Loucy (cell line): Measurements from ENCODE around the gene TNNC2.

Source experiments
- EZH2phosphoT487 ChIP-seq: fragments of 200-600 bp; IDR thresholded peaks from 2 replicates; pipeline ENCODE4 v1.6.1; 2018; ENCODE audit warnings: antibody characterized with exemption, mild to moderate bottlenecking, moderate library complexity, borderline replicate concordance
- TF ChIP-seq, protein P1 (sequence below): fragments of 200-600 bp; sonication (generic); conservative IDR thresholded peaks from 2 replicates; pipeline ENCODE4 v1.5.1; 2014; ENCODE audit warnings: mild to moderate bottlenecking, antibody characterized with exemption, low read length

DNA sequence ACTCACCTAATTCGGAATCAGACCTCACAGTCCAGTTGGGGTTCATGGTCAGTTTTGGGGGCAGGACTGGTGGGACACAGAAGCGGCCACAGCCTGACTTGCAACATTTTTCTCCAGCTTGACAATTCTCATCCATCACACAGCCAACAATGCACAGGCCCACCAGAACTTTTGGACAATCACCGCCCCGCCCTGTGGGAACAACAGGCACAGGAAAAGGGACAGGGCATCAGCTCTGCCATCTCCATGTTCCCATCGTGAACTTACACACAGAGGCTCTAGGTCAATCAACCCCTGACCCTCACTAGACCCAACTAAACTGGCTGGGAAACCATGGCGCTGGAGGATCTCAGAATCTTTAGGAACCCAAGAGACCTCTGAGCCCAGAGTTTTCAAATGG is 51.7 kb downstream of the TNNC2 start:
- no peak for TF ChIP-seq EZH2phosphoT487
- TF ChIP-seq, protein P1, sequence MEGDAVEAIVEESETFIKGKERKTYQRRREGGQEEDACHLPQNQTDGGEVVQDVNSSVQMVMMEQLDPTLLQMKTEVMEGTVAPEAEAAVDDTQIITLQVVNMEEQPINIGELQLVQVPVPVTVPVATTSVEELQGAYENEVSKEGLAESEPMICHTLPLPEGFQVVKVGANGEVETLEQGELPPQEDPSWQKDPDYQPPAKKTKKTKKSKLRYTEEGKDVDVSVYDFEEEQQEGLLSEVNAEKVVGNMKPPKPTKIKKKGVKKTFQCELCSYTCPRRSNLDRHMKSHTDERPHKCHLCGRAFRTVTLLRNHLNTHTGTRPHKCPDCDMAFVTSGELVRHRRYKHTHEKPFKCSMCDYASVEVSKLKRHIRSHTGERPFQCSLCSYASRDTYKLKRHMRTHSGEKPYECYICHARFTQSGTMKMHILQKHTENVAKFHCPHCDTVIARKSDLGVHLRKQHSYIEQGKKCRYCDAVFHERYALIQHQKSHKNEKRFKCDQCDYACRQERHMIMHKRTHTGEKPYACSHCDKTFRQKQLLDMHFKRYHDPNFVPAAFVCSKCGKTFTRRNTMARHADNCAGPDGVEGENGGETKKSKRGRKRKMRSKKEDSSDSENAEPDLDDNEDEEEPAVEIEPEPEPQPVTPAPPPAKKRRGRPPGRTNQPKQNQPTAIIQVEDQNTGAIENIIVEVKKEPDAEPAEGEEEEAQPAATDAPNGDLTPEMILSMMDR = no peak
